MM.1S (cell line): ENCODE results near the gene SOX2.

Source experiments
- EZH2 ChIP-seq: fragments of 300-600 bp; sonication (generic); optimal IDR thresholded peaks from 2 replicates; pipeline ENCODE3; 2017; ENCODE audit warnings: low read depth, mild to moderate bottlenecking, antibody characterized with exemption, low read length, mixed read lengths
- TF ChIP-seq, protein P1 (sequence below): fragments of 300-600 bp; sonication (generic); IDR thresholded peaks from 2 replicates; pipeline ENCODE4 v1.5.1; 2016; ENCODE audit warnings: antibody characterized with exemption, low read length, mixed read lengths

GRCh38 chr3:181690769-181691168 lies 21.0 kb upstream of the SOX2 start:
- TF ChIP-seq, protein P1, sequence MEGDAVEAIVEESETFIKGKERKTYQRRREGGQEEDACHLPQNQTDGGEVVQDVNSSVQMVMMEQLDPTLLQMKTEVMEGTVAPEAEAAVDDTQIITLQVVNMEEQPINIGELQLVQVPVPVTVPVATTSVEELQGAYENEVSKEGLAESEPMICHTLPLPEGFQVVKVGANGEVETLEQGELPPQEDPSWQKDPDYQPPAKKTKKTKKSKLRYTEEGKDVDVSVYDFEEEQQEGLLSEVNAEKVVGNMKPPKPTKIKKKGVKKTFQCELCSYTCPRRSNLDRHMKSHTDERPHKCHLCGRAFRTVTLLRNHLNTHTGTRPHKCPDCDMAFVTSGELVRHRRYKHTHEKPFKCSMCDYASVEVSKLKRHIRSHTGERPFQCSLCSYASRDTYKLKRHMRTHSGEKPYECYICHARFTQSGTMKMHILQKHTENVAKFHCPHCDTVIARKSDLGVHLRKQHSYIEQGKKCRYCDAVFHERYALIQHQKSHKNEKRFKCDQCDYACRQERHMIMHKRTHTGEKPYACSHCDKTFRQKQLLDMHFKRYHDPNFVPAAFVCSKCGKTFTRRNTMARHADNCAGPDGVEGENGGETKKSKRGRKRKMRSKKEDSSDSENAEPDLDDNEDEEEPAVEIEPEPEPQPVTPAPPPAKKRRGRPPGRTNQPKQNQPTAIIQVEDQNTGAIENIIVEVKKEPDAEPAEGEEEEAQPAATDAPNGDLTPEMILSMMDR = no peak
- no peak for TF ChIP-seq EZH2
